ENCODE results near the gene DENND2D.

DNA sequence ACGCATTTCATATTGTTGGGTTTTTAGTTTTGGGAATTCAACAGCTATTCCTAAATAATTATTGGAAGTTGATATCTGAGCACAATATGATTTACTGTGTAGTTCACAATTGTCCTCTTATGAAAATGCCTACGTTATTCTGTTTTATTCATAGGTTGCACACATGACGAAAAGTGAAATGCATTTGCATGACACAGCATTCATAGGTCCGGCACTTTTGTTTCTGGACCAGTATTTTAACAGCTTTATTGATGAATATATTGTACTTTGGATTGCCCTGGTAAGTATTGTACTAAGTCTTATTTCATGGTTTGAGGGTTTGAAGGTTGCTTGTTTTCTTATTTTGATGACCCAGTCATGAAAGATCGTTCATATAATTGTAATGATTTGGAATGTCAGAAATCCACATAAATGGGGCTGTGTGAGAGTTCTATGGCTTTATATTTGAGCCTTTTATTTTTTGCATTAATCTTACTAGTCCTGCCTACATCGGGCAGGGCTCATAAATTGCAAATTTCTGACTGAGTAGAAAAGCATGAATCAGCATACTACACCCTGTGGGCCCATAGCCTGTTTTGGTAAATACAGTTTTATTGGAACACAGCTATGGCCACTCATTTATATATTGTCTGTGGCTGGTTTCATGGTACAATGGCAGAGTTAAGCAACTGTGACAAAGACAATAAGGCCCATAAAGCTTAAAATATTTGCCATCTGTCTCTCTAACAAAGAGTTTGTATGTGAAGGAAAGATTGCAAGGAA lies 17.0 kb downstream of the DENND2D start:
- TF ChIP-seq, protein P1, sequence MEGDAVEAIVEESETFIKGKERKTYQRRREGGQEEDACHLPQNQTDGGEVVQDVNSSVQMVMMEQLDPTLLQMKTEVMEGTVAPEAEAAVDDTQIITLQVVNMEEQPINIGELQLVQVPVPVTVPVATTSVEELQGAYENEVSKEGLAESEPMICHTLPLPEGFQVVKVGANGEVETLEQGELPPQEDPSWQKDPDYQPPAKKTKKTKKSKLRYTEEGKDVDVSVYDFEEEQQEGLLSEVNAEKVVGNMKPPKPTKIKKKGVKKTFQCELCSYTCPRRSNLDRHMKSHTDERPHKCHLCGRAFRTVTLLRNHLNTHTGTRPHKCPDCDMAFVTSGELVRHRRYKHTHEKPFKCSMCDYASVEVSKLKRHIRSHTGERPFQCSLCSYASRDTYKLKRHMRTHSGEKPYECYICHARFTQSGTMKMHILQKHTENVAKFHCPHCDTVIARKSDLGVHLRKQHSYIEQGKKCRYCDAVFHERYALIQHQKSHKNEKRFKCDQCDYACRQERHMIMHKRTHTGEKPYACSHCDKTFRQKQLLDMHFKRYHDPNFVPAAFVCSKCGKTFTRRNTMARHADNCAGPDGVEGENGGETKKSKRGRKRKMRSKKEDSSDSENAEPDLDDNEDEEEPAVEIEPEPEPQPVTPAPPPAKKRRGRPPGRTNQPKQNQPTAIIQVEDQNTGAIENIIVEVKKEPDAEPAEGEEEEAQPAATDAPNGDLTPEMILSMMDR (IDR thresholded peaks at IDR 0.05 in 2 of 3, conservative IDR thresholded peaks at IDR 0.05 in 1 of 3; ENCODE audit: control insufficient read depth in 2 of 3, extremely low read depth in 1 of 3, insufficient read depth in 1 of 3, low read depth in 3 of 3, low read length in 3 of 3), result no peak
- TF ChIP-seq, protein P2, sequence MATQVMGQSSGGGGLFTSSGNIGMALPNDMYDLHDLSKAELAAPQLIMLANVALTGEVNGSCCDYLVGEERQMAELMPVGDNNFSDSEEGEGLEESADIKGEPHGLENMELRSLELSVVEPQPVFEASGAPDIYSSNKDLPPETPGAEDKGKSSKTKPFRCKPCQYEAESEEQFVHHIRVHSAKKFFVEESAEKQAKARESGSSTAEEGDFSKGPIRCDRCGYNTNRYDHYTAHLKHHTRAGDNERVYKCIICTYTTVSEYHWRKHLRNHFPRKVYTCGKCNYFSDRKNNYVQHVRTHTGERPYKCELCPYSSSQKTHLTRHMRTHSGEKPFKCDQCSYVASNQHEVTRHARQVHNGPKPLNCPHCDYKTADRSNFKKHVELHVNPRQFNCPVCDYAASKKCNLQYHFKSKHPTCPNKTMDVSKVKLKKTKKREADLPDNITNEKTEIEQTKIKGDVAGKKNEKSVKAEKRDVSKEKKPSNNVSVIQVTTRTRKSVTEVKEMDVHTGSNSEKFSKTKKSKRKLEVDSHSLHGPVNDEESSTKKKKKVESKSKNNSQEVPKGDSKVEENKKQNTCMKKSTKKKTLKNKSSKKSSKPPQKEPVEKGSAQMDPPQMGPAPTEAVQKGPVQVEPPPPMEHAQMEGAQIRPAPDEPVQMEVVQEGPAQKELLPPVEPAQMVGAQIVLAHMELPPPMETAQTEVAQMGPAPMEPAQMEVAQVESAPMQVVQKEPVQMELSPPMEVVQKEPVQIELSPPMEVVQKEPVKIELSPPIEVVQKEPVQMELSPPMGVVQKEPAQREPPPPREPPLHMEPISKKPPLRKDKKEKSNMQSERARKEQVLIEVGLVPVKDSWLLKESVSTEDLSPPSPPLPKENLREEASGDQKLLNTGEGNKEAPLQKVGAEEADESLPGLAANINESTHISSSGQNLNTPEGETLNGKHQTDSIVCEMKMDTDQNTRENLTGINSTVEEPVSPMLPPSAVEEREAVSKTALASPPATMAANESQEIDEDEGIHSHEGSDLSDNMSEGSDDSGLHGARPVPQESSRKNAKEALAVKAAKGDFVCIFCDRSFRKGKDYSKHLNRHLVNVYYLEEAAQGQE (IDR thresholded peaks at IDR 0.05; ENCODE audit: low read depth, low read length), result no peak
- TF ChIP-seq EZH2 (IDR thresholded peaks at IDR 0.05; ENCODE audit: borderline replicate concordance, control insufficient read depth, low read depth, low read length) (no peak), POLR2A (IDR thresholded peaks at IDR 0.05; ENCODE audit: low read depth, low read length) (no peak), NBN (IDR thresholded peaks at IDR 0.05) (no peak), POLR2AphosphoS5 (IDR thresholded peaks at IDR 0.05; ENCODE audit: low read length) (no peak), TARDBP (IDR thresholded peaks at IDR 0.05; ENCODE audit: borderline replicate concordance) (no peak), TAF1 (IDR thresholded peaks at IDR 0.05; ENCODE audit: borderline replicate concordance, low read depth, low read length) (no peak), DPF2 (IDR thresholded peaks at IDR 0.05) (no peak), KAT2A (conservative IDR thresholded peaks at IDR 0.05; ENCODE audit: control insufficient read depth, low read depth, low read length) (no peak), SRF (IDR thresholded peaks at IDR 0.05; ENCODE audit: low read depth in 2 of 2, low read length in 2 of 2) (no peak), BRCA1 (IDR thresholded peaks at IDR 0.05; ENCODE audit: low read depth, low read length) (no peak)
